HL-60 (cell line): Measurements from ENCODE around the gene LRBA.

Experiments used
- CTCF ChIP-seq: IDR thresholded peaks from one replicate; pipeline ENCODE4 v1.5.1; 2011; ENCODE audit warnings: low read length, control low read depth, inconsistent platforms; ENCODE audit not compliant: insufficient read depth
- GABPA ChIP-seq: IDR thresholded peaks from 2 replicates; pipeline ENCODE4 v1.6.1; 2012; ENCODE audit warnings: low read depth

DNA sequence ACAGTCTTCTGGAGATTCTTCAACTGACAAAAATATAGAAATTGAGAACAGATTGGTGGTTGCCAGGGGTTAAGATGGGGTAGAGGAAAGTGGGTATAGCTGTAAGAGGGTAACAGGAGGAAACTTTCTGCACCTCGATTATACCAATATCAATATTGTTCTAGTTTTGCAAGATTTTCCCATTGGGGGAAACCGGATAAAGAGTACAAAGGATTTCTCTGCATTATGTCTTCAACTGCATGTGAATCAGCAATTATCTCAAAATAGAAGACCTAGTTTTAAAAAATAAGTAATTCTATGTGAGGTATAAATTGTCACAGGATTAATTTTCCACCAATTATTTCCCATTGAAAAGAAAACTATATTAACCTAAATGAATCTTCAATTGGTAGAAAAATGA is 65.7 kb downstream of the LRBA start:
- TF ChIP-seq CTCF (no peak), GABPA (no peak)
